AG04450 (cell line): ENCODE results near the gene ATXN1. TPM values are rescaled to one million over a fixed set of nuclear protein-coding genes. Genes with fewer than 3 reads are reported as not detected.

Experiments
- CTCF ChIA-PET: fragments of 300-600, 350-600 bp; formaldehyde crosslinking; extraction: SDS; loops from one replicate; lab custom pipeline; 2022; ENCODE audit warnings: antibody characterized with exemption, inconsistent platforms; lab: Charles Lee
- POLR2A ChIA-PET: fragments of 350-600 bp; formaldehyde crosslinking; extraction: SDS; loops from one replicate; lab custom pipeline; 2021; ENCODE audit warnings: antibody characterized with exemption, inconsistent platforms; lab: Yijun Ruan, JAX
- DNase-seq: peaks from one replicate; pipeline ENCODE4 v3.0.0-alpha.2; 2011; ENCODE audit warnings: low read depth, low spot score
- H3K27ac ChIP-seq: one replicate; pipeline ENCODE4 v1.5.1; 2012; ENCODE audit warnings: low read depth, low read length, control low read depth
- H3K27me3 ChIP-seq: one replicate; pipeline ENCODE4 v1.6.0; 2012; ENCODE audit warnings: low read length; ENCODE audit not compliant: control insufficient read depth, insufficient read depth
- H3K4me3 ChIP-seq: 2 replicates; pipeline ENCODE4 v1.5.1; 2011; ENCODE audit warnings: mild to moderate bottlenecking, low read depth, low read length, control low read depth
- H3K9me3 ChIP-seq: 2 replicates; pipeline ENCODE4 v1.5.1; 2012; ENCODE audit warnings: low read length; ENCODE audit not compliant: control insufficient read depth, insufficient read depth
- CTCF ChIP-seq: IDR thresholded peaks from 2 replicates; pipeline ENCODE4 v1.5.1; 2011; ENCODE audit warnings: low read depth, low read length, control low read depth, inconsistent platforms
- polyA plus RNA-seq: library from polyadenylated mRNA; depleted of rRNA; stranded (reverse); fragments of >200 nt; gene quantifications from 2 replicates; pipeline ENCODE4 v1.2.3, GENCODE V29; 2011

The ATXN1 gene
- polyA plus RNA-seq, 1 experiment: 12.6 TPM

- Histone ChIP-seq H3K4me3 (no peak overlapping the region), H3K27me3 (no peaks in the 10 kb centered on the region), H3K9me3 (no peaks in the 10 kb centered on the region), H3K27ac (no peak overlapping the region)
- CTCF ChIA-PET: no interaction called here
- TF ChIP-seq CTCF: no peak
- no peak for DNase-seq
- POLR2A ChIA-PET: no interaction called here
Measured at GRCh38 chr6:16670617-16671051, 90.6 kb downstream of the ATXN1 start.

GRCh38 chr6:16670183-16670582 lies 91.1 kb downstream of the ATXN1 start:
- TF ChIP-seq CTCF: no peak
- Histone ChIP-seq H3K27ac (no peak overlapping the region), H3K9me3 (no peaks in the 10 kb centered on the region), H3K4me3 (no peak overlapping the region), H3K27me3 (no peaks in the 10 kb centered on the region)
- ChIA-PET POLR2A (no interaction called here), CTCF (no interaction called here)
- no peak for DNase-seq

- Histone ChIP-seq H3K9me3 (no peaks in the 10 kb centered on the region), H3K4me3 (no peak overlapping the region), H3K27me3 (no peaks in the 10 kb centered on the region), H3K27ac (peak overlapping the region; percentile 39)
- ChIA-PET POLR2A (interaction anchor here (0.6 kb wide), 1 partner anchor 18 kb away, joined by 4 read pairs; no protein-coding TSS in a partner anchor), CTCF (no interaction called here)
- TF ChIP-seq CTCF: no peak
- no peak for DNase-seq
Measured at GRCh38 chr6:16669227-16669626, 92.0 kb downstream of the ATXN1 start.

GRCh38 chr6:16667509-16667908 lies 93.8 kb downstream of the ATXN1 start:
- H3K9me3 ChIP-seq: no peaks in the 10 kb centered on the region
- H3K27ac ChIP-seq: no peak overlapping the region
- DNase-seq: no peak
- CTCF ChIA-PET: no interaction called here
- no peaks in the 10 kb centered on the region for H3K27me3 ChIP-seq
- no peak for TF ChIP-seq CTCF
- POLR2A ChIA-PET: no interaction called here
- H3K4me3 ChIP-seq: no peak overlapping the region

- Histone ChIP-seq H3K27ac (no peak overlapping the region), H3K27me3 (no peaks in the 10 kb centered on the region), H3K4me3 (no peak overlapping the region), H3K9me3 (peaks cover 3% of the 10 kb centered on the region; the same call in 1 of the 2 replicates)
- CTCF ChIA-PET: interaction anchor here (0.7 kb wide), 1 partner anchor 14 kb away, joined by 3 read pairs; no protein-coding TSS in a partner anchor
- no peak for DNase-seq
- TF ChIP-seq CTCF: no peak
- POLR2A ChIA-PET: no interaction called here
Measured at GRCh38 chr6:16665992-16666391, 95.3 kb downstream of the ATXN1 start.
